Stimulated activated CD4-positive, alpha-beta T cell treated with anti-CD3 and anti-CD28 coated beads, Interleukin-12 subunit alpha, Interleukin-12 subunit beta, amount 100 ng/mL, for 48 hours (primary cell): ENCODE data around the gene GID8.
"Not testable (repeated sequence)": the region's sequence is repeated elsewhere in the genome, so short reads cannot be mapped to it uniquely, and the experiment has no call there.

Source experiments
- DNase-seq, 3 donors: peaks; one replicate each; pipeline ENCODE4 v3.0.0-alpha.2; 2020; ENCODE audit warnings: low read depth in 2 of 3, low spot score in 1 of 3

GID8 gene

DNA sequence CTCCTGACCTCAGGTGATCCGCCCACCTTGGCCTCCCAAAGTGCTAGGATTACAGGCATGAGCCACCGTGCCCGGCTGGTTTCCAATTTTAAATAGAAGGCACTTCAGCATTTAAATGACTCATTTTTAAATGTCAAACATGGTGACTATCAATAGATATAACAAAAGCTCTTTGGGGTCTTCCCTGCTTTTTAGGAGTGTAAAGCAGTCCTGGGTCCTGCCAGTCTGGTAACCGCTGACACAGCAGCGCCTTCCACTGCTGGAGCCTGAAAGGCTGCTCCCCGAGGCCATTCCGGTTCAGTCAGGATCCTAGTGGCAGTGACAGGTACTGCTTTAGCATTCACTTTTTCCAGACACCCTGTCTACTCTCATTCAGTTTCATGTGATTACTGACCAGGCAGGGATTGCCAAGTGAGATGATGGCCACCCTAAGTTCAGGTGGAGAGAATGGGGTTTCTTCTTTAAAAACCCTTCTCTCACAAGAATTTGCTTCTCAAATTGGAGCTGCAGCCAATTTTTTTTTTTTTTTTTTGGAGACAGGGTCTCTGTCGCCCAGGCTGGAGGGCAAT is 16.7 kb upstream of the GID8 start:
- DNase-seq, result peak in 1 of 3 donors; percentile 60

DNA sequence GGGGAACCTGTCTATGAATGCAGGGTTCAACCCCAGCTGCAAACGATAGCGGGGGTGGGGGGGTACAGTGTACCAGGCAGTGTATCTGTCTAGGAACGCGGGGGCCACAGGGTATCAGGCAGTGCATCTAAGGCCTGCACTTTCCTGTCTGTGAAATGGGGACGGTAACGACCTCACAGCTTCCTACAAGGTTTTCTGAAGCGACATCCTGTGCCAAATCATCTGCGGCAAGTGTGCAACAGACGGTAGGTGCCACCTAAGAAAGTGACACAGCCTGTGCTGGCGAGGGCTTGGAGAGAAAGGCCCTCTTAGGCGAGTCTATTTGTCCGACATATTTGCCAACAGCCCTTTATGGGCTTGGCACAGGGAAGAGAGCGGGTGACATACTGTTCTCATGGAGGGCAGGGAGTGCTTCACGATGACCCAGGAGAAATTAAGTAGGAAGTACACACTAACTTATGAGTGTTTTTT is 15.5 kb upstream of the GID8 start:
- no peak for DNase-seq

DNA sequence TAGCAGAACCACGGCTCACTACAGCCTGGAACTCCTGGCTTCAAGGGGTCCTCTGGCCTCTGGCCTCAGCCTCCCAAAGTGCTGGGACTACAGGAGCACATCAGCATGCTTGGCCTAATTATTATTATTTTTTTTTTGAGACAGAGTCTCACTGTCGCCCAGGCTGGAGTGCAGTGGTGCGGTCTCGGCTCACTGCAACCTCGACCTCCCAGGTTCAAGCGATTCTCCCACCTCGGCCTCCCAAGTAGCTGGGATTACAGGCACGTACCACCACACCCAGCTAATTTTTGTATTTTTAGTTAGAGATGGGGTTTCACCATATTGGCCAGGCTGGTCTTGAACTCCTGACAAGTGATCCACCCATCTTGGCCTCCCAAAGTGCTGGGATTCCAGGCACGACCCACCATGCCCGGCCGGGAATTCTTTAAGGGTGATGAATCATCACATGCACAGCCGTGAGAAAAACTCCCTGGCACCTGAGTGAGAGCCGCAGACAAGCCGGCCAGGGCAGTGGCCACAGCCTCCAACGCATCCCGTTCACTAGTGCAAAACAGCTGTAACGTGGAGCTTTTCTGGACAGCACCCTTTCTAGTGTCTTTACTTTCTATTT is 14.8 kb upstream of the GID8 start:
- DNase-seq, result not testable (repeated sequence)

DNA sequence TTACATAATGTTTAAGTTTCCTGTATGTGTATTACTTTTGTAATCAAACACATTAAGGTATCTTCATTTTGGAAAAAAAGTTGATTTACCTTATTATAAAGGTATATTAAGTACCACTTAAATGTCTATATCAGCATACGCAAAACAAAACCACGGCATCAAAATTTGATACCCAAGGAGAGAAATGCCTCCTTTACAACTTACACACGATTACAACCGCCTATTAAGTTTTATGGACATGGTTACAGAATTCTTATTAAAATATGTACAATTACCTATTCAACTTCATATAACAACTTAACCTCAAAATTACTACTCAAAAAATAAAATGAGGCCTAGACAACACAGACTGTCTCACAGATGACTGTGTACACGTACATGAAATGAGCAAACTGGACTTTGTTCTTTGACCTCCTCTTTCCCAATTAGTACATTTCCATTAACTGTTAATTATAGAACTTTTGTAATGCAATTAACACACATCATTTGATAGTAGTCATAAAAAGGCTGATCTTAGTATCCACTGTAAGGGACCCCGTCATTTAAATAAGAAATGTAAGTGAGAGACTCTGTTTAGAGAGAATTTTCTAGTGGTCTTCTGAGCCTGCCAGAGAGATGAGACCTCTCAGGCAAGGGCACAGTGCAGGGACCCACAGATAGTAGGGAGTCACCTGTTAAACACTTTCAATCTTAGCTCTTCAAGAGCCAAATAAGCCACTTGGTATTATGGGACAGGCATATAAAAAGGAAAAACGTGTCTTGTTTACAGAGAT is 14.1 kb upstream of the GID8 start:
- no peak for DNase-seq

DNA sequence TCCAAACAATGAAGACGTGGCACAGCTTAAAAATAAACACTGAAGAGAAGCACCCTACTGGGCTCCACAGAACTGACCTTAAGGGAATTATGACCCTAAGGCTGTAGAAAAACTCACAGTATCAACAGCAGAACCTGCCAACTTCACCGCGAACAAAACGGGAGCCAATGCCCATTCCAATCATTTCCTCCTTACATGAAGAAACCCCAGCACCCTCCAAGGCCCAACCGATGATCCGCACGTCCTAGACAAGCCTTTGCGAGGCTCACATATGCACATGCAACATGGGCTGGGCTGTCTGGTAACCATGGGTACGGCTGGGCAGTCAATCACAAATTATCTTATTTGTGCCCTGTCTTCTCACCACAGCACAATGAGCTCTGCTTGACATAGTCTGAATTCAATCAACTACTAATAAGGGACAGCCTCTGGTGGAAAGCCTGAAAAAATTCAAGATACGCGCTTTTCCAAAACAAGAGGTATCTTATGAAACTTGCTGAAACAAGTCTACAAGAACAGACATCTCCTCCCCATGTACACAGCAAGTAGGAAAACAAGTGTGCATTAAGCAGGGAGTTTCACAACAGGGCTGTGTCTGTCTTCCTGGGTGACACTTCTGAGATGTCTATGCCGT is 13.4 kb upstream of the GID8 start:
- no peak for DNase-seq

DNA sequence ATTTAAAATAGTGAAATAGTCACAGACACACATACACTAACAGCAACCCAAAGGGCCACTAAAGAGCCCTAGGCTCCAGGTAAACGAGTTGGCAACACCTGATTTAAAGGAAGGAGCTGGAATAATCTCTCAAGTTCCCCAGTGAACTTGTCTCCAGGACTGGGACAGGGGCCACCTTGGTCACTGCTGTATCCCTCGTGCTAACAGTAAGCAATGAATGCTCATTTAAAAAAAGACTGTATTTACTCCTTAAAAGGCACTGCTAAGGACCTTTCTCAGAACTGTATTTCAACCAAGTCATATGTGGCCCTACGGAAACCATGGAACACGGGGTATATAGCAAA is 12.9 kb upstream of the GID8 start:
- no peak for DNase-seq

DNA sequence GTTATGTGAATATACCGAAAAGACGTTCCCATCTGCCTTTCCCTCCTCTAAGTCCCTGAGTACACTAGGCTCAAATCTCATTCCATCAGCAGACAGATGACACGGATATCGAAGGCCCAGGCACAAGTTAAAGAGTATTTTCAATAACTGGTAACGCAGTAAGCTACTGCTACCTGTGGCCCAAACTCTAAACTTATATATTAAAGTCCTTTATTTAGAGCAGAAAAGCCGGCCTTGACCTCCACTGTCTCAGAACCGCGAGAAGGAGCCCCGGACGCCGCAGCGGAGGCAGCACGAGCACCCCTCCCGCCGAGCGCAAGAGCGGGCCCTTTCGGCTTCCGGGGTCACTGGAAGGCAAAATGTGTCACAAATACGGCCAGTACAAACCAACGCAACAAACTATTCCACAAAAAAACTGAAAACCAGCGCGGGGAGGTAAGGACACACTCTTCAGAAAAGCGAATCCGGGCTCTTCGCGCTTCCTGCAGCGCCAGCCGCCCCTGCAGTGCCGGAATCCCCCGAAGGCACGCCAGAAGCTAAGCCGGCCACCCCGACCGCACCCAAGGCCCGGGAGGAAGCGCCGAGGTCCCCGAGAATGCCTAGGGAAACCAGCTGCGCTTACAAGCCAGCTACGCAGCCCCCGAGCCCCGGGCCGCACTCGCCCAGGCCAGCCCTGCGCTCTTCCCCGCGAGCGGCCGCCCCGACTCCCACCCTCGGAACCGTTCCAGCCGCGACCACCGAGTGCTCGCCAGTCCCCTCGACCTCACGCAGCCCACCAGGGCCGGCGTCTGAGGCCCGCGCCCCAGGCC is 12.3 kb upstream of the GID8 start:
- no peak for DNase-seq

DNA sequence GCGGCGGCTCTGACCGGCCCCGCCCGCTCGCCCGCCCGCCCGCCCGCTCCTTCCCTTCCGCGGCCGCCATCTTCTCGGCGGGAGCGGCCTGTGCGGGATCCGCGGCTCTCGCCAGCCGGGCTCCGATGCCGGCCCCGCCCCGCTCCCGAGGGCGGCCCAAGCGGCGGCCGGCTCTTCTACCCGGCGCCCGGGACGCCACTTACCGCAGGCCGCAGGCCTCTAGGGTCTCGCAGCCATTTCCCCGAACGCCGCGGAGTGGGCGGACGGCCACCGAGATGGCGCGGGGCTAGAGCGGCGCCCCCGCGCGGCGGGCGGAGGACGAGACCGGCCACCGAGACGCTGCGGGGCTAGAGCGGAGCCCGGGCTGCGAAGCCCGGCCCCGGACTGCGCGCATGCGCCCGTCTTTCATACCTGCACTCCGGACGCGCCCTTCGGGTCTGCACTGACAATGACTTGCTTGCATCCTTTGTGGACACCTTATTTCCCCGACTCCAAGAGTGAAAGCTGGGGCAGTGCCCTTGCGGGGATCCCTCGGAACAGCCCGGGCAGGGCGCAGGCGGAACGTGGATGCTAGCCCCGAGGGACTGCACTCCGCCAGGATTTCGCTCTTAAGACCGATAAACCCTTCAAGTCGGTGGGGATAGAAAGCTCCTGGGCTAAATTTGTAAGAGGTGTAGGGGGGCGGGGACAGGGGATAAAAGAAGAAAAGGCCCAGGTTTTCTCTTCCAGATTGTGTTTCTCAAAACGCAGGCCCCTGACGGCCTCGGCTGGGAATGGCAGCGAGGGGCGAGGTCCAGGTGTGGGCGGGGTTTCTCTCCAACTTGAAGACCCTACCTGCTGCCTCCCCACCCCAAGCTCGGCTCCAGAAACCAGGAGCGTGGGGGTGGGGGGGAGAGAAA is 11.5 kb upstream of the GID8 start, which contains the start of gene DIDO1:
Gene DIDO1 (minus strand): TSS at position 277 of the 899 bp plus-strand sequence.
- DNase-seq, result peak; percentile 75 to 85 (median 82)

DNA sequence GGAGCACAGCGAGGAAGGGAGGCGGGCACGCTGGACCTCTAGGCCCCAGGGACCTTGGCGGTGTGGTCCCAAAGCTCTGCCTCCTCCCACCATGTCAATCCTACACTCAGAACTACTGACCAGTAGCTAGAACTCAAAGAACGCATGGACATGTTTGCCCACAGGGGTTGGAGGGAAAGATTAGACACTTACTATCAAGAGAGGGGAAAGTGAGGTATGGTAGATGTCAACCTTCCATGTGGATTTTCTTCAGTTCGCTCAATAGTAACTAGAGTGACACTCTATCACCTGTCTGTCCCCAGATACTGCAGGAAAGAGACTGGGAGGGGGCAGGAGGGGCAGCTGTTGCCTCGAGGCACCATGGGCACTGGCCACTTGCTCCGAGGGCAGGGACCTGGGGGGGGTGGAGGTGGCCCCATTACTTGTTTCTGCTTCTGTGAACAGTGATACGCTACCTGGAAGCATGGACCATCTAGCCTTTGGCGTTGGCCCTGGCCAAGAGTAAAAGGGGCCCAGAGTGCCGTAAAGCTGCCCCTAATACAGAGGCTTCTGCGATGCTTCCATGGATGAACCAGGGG is 10.7 kb upstream of the GID8 start:
- no peak for DNase-seq

DNA sequence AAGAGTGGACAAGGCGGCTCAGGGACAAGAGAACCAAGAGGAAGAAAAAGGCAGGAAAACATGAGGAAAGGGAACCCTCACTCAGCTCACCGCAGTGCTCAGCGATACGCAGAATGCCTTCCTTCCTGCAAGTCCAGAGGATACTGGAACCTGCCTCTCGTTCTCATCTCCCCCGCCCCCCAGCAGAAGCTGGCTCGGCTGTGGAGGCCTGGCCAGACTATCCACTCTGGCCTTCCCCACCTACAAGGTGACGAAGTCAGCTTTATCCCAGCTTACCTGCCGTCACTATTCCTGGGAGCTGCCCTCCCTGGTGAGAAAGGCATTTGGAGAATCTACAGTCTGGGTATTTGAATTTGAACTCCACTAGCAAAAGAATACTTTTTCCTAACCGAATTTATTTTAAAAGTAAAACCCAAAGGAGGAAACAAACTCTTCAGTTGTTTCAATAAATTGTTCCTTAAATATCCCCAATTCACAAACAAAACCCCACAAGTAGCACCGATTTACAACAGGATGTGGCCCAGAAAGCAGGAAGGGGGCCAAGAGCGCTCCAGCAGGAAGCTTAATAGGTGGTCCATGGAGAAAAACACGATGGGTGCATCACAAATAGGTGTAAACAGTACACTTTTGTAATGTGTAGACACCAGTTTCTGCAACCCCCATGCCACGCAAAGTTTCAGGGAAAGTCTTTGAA is 9.6 kb upstream of the GID8 start:
- no peak for DNase-seq

DNA sequence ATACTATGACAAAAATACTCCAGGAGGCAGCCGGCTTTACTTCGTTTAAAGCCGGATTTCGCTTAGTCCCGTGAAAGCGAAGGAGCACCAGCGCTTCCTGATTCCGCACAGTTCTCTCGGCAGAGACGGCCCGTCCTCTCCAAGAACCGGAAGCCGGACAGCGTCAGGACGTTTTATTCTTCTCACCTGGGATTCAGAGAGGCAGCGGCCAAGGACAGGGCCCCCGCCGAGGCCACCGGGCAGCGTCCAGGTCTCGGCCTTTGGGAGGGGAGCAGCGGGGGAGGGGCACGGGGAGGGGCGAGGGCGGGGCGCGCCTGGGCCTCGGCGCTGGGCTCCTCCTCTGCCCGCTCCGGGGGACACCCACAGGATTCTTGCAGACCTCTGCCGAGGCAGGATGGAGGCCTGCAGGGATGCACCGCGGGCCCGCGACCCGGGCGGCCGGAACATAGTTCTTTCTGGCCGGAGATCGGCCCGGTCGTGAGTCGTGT is 8.9 kb upstream of the GID8 start:
- DNase-seq, result peak in 1 of 3 donors; percentile 53

DNA sequence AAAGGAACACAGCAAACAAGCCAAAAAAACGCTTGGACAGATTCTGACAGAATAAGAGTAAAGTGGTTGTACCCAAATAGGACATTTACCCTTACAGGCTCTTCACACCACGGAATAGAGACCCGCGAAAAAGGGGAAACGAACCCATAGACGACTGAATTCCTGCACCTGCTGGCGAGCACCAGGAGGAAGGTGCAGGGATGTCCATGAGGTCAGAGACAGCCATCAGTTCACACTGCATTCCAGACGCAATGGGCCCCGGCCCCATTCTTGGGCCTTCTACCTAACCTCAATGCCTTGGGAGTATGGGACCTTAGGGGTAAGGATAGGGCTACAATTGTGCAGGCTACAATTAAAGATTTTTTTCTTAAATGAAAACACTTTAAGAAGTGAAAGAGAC is 6.5 kb upstream of the GID8 start:
- no peak for DNase-seq

DNA sequence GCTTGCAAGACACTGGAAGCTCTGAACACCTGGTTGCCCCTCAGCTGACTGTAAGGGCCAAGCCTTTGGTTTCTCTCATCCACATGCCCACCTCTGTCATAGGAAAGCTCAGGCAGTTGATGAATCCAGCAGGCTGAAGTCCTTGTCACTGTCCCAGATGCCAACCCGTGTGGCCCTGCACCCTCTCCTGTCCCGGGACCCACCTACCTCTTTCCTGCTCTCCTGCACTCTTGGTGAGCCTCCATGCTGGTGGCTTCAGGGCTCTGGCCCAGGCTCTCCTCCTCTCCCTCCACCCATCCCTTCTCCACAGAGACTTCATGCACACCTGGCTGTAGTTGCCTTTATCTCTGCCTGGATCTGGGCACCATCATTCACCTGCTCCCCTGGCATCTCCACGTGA is 4.0 kb upstream of the GID8 start:
- no peak for DNase-seq

DNA sequence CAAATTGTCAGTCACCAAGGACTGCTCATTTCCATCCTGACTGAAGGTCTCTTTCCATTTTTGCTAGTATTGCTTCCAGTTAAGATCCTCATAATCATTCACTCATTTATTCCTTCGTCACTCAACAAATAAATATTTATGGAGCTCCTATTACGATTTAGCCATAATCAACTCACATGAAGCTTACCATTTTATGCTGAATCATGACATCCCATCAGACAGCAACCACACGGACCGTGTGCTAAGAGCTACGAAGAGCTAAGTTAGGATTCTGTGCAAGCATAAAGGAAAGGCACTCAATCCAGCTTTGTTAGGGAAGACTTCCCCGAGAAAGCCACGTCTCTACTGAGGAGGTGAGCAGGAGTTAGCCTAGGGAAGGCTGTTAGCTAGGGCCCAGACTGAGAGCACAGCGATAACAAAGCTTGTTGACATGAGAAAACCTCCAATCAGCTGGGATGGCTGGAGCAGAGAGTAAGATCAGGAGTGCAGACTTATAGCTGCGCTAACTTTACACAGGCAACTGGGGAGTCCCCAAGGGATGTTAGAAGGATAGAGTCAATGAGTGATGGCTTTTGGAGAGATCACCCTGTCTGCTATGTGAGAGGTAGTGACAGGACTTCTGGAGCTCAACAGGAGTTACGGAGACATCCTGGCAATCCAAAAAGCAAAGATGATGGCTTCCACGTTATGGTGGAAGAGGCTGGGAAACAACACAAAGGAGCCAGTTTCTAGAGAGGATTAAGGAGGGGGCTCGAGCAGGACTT is 2.6 kb upstream of the GID8 start:
- no peak for DNase-seq

DNA sequence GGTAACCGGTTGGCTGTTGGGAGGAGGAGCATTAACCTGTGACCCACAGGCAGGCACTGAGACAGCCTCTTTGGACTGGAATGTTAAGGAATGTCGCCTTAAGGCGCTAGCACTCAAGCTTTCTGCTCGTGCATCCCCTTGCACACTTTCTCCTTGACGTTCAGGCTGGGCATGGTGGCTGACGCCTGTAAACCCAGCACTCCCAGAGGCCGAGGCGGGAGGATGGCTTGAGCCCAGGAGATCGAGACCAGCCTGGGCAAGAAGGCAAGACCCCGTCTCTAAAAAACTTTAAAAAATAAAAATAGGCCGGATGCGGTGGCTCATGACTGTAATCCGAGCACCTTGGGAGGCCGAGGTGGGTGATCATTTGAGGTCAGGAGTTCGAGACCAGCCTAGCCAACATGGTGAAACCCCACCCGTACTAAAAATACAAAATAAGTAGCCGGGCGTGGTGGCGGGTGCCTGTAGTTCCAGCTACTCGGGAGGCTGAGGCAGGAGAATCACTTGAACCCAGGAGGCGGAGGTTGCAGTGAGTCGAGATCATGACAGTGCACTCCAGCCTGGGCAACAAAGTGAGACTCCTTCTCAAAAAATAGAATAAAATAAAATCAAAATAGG is 1.9 kb upstream of the GID8 start:
- no peak for DNase-seq

DNA sequence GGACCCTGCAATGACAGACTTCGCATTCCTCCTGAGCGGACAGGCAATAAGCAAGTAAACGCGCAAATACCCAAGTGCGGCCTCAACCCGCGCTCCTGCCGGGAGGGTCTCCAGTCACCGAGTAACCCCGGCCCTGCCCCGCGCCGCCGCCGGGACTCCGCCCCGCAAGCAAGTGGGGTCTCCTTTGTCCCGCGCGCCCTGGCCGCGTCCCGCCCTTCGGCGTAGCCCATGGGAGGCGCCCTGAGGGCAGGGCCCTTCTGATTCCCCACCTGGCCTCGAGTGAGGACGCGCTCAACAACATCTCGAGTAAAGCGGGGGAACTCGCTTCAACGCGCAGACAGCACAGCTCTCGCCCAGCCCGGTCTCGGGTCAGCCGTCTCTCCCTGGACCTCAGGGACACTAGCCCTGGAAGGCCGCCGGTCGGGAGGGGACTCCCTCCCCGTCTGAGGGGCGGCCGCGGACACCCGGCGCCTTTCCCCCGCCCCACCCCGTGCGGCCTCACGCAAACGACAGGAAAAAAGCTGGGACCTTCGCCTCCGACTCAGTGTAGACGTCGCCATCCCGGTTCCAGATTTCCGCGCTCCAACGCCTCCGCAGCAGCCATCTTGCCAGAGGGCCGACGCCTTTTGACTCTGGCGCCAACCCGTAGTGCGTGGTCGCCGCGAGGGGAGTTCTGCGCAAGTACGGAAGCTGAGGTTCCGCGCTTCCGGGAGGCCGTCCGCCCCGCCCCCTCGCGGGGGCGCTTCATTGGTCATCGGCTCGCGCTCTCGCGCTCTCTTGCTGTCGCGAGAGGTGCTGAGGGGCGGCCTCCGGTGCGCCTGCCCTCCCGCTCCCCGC is 461 bp upstream of the GID8 start:
- DNase-seq, result peak; percentile 92 to 95 (median 93)

DNA sequence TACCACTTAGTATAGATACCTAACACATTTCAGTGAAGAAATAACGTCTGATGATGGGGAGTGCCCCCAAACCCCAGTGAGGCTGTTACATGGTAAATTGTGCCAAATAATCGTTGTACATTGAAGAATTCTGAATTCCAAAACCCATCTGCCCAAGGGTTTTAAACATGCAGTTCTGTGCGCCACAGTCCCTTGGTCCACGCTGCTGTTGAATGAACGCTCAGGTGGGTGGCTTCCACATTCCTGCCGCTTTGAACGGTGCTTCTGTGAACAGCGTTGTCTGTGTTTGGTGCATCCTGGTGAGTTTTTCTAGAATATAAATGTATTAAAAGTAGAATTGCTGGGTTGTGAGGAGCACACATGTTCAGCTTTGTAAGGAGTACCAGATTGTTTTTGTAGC is 2.9 kb downstream of the GID8 start:
- DNase-seq, result no peak
